ENCODE data around the gene PLD2. TPM values are rescaled to one million over a fixed set of nuclear protein-coding genes. Genes with fewer than 3 reads are reported as not detected.
A peak's percentile ranks its signal among the peaks of the same experiment; 100 is the strongest.
"Not testable (repeated sequence)": the region's sequence is repeated elsewhere in the genome, so short reads cannot be mapped to it uniquely, and the experiment has no call there.

PLD2 gene
- polyA plus RNA-seq, 3 donors, result 3.5 to 122 (median 4.0) TPM

DNA sequence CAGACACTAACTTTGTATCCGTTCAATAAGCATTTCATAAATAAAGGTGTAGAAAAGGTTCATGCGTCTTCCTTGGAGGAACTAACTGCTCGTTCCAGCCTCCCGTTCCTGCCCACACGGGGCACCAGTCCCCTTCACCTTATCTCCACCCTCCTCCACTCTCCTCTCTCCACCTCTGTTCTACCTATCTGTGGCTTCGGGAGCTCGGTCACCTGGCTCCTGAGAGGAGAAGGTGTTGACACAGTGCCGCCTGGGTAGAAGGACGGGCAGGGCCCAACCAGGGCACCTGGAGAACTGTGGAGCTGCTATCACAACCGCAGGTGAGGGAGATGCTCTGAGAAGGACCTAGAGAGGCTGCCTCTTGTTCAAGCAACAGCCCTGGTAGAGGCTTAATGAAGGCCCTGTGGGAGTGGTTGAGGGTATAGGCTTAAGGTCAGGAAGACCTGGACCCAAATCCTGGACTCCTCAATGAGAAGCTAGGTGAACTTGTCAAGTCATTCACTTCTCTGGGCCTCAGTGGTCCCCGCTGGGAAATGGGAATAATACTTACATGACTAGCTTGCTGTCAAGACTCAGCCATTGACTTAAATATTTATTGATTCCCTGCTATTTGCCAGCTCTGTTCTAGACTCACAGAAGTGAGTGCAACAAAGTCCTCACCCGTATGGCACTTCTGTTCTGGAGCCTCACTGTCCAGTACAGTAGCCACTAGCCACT, 16.6 kb downstream of the PLD2 start:
- peak overlapping the region in 3 of 7 donors; percentile 3 to 61 (median 20) for H3K27ac Mint-ChIP-seq
- no peak overlapping the region for H2AFZ ChIP-seq (ENCODE audit: insufficient read depth, low read depth, low read length, poor library complexity, severe bottlenecking)
- H3K9ac ChIP-seq (ENCODE audit: insufficient read depth, low read length, poor library complexity, severe bottlenecking), result no peak overlapping the region
- H3K27ac ChIP-seq (ENCODE audit: low read depth in 1 of 2, low read length in 2 of 2), result no peak overlapping the region
- TF ChIP-seq, protein P1, sequence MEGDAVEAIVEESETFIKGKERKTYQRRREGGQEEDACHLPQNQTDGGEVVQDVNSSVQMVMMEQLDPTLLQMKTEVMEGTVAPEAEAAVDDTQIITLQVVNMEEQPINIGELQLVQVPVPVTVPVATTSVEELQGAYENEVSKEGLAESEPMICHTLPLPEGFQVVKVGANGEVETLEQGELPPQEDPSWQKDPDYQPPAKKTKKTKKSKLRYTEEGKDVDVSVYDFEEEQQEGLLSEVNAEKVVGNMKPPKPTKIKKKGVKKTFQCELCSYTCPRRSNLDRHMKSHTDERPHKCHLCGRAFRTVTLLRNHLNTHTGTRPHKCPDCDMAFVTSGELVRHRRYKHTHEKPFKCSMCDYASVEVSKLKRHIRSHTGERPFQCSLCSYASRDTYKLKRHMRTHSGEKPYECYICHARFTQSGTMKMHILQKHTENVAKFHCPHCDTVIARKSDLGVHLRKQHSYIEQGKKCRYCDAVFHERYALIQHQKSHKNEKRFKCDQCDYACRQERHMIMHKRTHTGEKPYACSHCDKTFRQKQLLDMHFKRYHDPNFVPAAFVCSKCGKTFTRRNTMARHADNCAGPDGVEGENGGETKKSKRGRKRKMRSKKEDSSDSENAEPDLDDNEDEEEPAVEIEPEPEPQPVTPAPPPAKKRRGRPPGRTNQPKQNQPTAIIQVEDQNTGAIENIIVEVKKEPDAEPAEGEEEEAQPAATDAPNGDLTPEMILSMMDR (IDR thresholded peaks at IDR 0.05), result no peak
- no peaks in the 10 kb centered on the region for H3K79me2 ChIP-seq (ENCODE audit: insufficient read depth, low read length)
- no peaks in the 10 kb centered on the region for H3K4me1 ChIP-seq (ENCODE audit: control insufficient read depth in 1 of 2, insufficient read depth in 2 of 2, low read length in 2 of 2)
- H3K4me1 Mint-ChIP-seq, result no peaks in the 10 kb centered on the region
- H3K36me3 ChIP-seq (replicated peaks in 1 of 2; ENCODE audit: control insufficient read depth in 1 of 2, insufficient read depth in 2 of 2, low read length in 2 of 2), result peaks cover 16 to 30% of the 10 kb centered on the region in 2 donors
- no peaks in the 10 kb centered on the region for H3K27me3 ChIP-seq (ENCODE audit: control insufficient read depth in 2 of 2, insufficient read depth in 2 of 2, low read length in 2 of 2)
- no peak overlapping the region for H3K4me3 Mint-ChIP-seq
- no peak overlapping the region for H3K4me3 ChIP-seq (replicated peaks in 1 of 3; ENCODE audit: low read depth in 2 of 3, low read length in 3 of 3)
- peaks cover 7 to 18% (median 16%) of the 10 kb centered on the region in 3 donors for H3K27me3 Mint-ChIP-seq (ENCODE audit: low read depth in 3 of 3)
- peaks cover 0 to 2% (median 0%) of the 10 kb centered on the region in 7 donors for H3K9me3 Mint-ChIP-seq
- no peak for DNase-seq
- H3K9me3 ChIP-seq (replicated peaks in 1 of 2; ENCODE audit: control insufficient read depth in 1 of 2, insufficient read depth in 1 of 2, low read length in 2 of 2), result no peaks in the 10 kb centered on the region
- H3K4me2 ChIP-seq (replicated peaks; ENCODE audit: extremely low read depth, low read length, poor library complexity, severe bottlenecking), result no peak overlapping the region
- intact Hi-C loops (cut with micrococcal nuclease), result no loop called here
- H4K20me1 ChIP-seq (ENCODE audit: insufficient read depth, low read length), result no peaks in the 10 kb centered on the region
- peaks cover 19 to 47% of the 10 kb centered on the region in 2 donors for H3K36me3 Mint-ChIP-seq
- WGBS (ENCODE audit: insufficient coverage), result 91% methylated on average over 7 of the region's 12 CpGs

GRCh38 chr17:4827399-4827798, 20.4 kb downstream of the PLD2 start:
- Histone ChIP-seq H3K27ac (ENCODE audit: low read depth in 1 of 2, low read length in 2 of 2) (no peak overlapping the region), H4K20me1 (ENCODE audit: insufficient read depth, low read length) (no peaks in the 10 kb centered on the region), H3K4me1 (ENCODE audit: control insufficient read depth in 1 of 2, insufficient read depth in 2 of 2, low read length in 2 of 2) (no peaks in the 10 kb centered on the region), H3K4me3 (replicated peaks in 1 of 3; ENCODE audit: low read depth in 2 of 3, low read length in 3 of 3) (no peak overlapping the region), H3K9me3 (replicated peaks in 1 of 2; ENCODE audit: control insufficient read depth in 1 of 2, insufficient read depth in 1 of 2, low read length in 2 of 2) (no peaks in the 10 kb centered on the region), H3K27me3 (ENCODE audit: control insufficient read depth in 2 of 2, insufficient read depth in 2 of 2, low read length in 2 of 2) (no peaks in the 10 kb centered on the region), H2AFZ (ENCODE audit: insufficient read depth, low read depth, low read length, poor library complexity, severe bottlenecking) (no peak overlapping the region), H3K9ac (ENCODE audit: insufficient read depth, low read length, poor library complexity, severe bottlenecking) (no peak overlapping the region), H3K4me2 (replicated peaks; ENCODE audit: extremely low read depth, low read length, poor library complexity, severe bottlenecking) (no peak overlapping the region), H3K79me2 (ENCODE audit: insufficient read depth, low read length) (no peaks in the 10 kb centered on the region), H3K36me3 (replicated peaks in 1 of 2; ENCODE audit: control insufficient read depth in 1 of 2, insufficient read depth in 2 of 2, low read length in 2 of 2) (peaks cover 3 to 12% of the 10 kb centered on the region in 2 donors)
- Mint-ChIP-seq H3K27me3 (ENCODE audit: low read depth in 3 of 3) (peaks cover 10 to 22% (median 20%) of the 10 kb centered on the region in 3 donors), H3K27ac (no peak overlapping the region), H3K36me3 (peaks cover 10 to 13% of the 10 kb centered on the region in 2 donors), H3K4me1 (peaks cover 1% of the 10 kb centered on the region), H3K4me3 (no peak overlapping the region), H3K9me3 (no peaks in the 10 kb centered on the region)
- TF ChIP-seq, protein P1 (IDR thresholded peaks at IDR 0.05), result no peak
- intact Hi-C loops (cut with micrococcal nuclease), result no loop called here
- no peak for DNase-seq
- WGBS (ENCODE audit: insufficient coverage), result 80% methylated on average over 2 of the region's 8 CpGs

- H3K9me3 Mint-ChIP-seq; intact Hi-C loops (cut with micrococcal nuclease); H3K27me3 Mint-ChIP-seq (ENCODE audit: low read depth in 3 of 3); DNase-seq; H3K27me3 ChIP-seq (ENCODE audit: control insufficient read depth in 2 of 2, insufficient read depth in 2 of 2, low read length in 2 of 2); H3K9me3 ChIP-seq (replicated peaks in 1 of 2; ENCODE audit: control insufficient read depth in 1 of 2, insufficient read depth in 1 of 2, low read length in 2 of 2); H3K36me3 ChIP-seq (replicated peaks in 1 of 2; ENCODE audit: control insufficient read depth in 1 of 2, insufficient read depth in 2 of 2, low read length in 2 of 2): not testable (repeated sequence)
- H3K27ac Mint-ChIP-seq, result peak overlapping the region; percentile 79 to 97 (median 94)
- H3K36me3 Mint-ChIP-seq, result peaks cover 19 to 20% of the 10 kb centered on the region in 2 donors
- H3K79me2 ChIP-seq (ENCODE audit: insufficient read depth, low read length), result peaks cover 45% of the 10 kb centered on the region
- peak overlapping the region; percentile 92 for H3K9ac ChIP-seq (ENCODE audit: insufficient read depth, low read length, poor library complexity, severe bottlenecking)
- H3K4me1 Mint-ChIP-seq, result peaks cover 32% of the 10 kb centered on the region
- peak overlapping the region; percentile 86 to 94 for H3K4me3 Mint-ChIP-seq
- peaks cover 25 to 32% of the 10 kb centered on the region in 2 donors for H3K4me1 ChIP-seq (ENCODE audit: control insufficient read depth in 1 of 2, insufficient read depth in 2 of 2, low read length in 2 of 2)
- H4K20me1 ChIP-seq (ENCODE audit: insufficient read depth, low read length), result peaks cover 21% of the 10 kb centered on the region
- peak overlapping the region in 1 of 2 donors; percentile 88 for H3K27ac ChIP-seq (ENCODE audit: low read depth in 1 of 2, low read length in 2 of 2)
- H2AFZ ChIP-seq (ENCODE audit: insufficient read depth, low read depth, low read length, poor library complexity, severe bottlenecking), result peak overlapping the region; percentile 72
- 0% methylated on average over 5 of the region's 17 CpGs for WGBS (ENCODE audit: insufficient coverage)
- H3K4me3 ChIP-seq (replicated peaks in 1 of 3; ENCODE audit: low read depth in 2 of 3, low read length in 3 of 3), result peak overlapping the region; percentile 49 to 95 (median 94)
- peak overlapping the region; percentile 98 for H3K4me2 ChIP-seq (replicated peaks; ENCODE audit: extremely low read depth, low read length, poor library complexity, severe bottlenecking)
Observed at GRCh38 chr17:4832829-4833177, 25.9 kb downstream of the PLD2 start.
